ENCODE data around the gene RETREG2.

Gene RETREG2

GRCh38 chr2:219177552-219178376 lies at the start of gene RETREG2:
Gene RETREG2, plus strand, starts transcription at chr2:219178275. Its CDS starts 78 bp downstream, at chr2:219178353.
- DNase-seq (ENCODE audit: low read depth in 4 of 4, low spot score in 1 of 4), result peak; percentile 49 to 68 (median 56)

GRCh38 chr2:219128396-219128795 lies 49.7 kb upstream of the RETREG2 start:
- no peak for DNase-seq (ENCODE audit: low read depth in 4 of 4, low spot score in 1 of 4)

GRCh38 chr2:219129589-219129988 lies 48.5 kb upstream of the RETREG2 start:
- no peak for DNase-seq (ENCODE audit: low read depth in 4 of 4, low spot score in 1 of 4)

- DNase-seq (ENCODE audit: low read depth in 4 of 4, low spot score in 1 of 4), result no peak
Measured at GRCh38 chr2:219131327-219131726, 46.7 kb upstream of the RETREG2 start.

GRCh38 chr2:219131744-219132143 lies 46.3 kb upstream of the RETREG2 start:
- DNase-seq (ENCODE audit: low read depth in 4 of 4, low spot score in 1 of 4), result no peak

GRCh38 chr2:219133976-219134375 lies 44.1 kb upstream of the RETREG2 start:
- DNase-seq (ENCODE audit: low read depth in 4 of 4, low spot score in 1 of 4), result no peak

- DNase-seq (ENCODE audit: low read depth in 4 of 4, low spot score in 1 of 4), result no peak
Measured at GRCh38 chr2:219140722-219141121, 37.4 kb upstream of the RETREG2 start.

- DNase-seq (ENCODE audit: low read depth in 4 of 4, low spot score in 1 of 4), result no peak
Measured at GRCh38 chr2:219142329-219142728, 35.7 kb upstream of the RETREG2 start.

GRCh38 chr2:219149667-219150066 lies 28.4 kb upstream of the RETREG2 start:
- no peak for DNase-seq (ENCODE audit: low read depth in 4 of 4, low spot score in 1 of 4)

GRCh38 chr2:219155054-219155644 lies 22.9 kb upstream of the RETREG2 start:
- DNase-seq (ENCODE audit: low read depth in 4 of 4, low spot score in 1 of 4), result no peak

GRCh38 chr2:219157396-219157795 lies 20.7 kb upstream of the RETREG2 start:
- DNase-seq (ENCODE audit: low read depth in 4 of 4, low spot score in 1 of 4), result no peak

GRCh38 chr2:219158025-219158424 lies 20.1 kb upstream of the RETREG2 start:
- no peak for DNase-seq (ENCODE audit: low read depth in 4 of 4, low spot score in 1 of 4)

GRCh38 chr2:219158586-219158985 lies 19.5 kb upstream of the RETREG2 start:
- no peak for DNase-seq (ENCODE audit: low read depth in 4 of 4, low spot score in 1 of 4)

- DNase-seq (ENCODE audit: low read depth in 4 of 4, low spot score in 1 of 4), result no peak
Measured at GRCh38 chr2:219159771-219160185, 18.3 kb upstream of the RETREG2 start.

GRCh38 chr2:219160186-219161017 lies 17.7 kb upstream of the RETREG2 start, which contains the start of gene NHEJ1:
Gene NHEJ1, minus strand, starts transcription at chr2:219160815. Its CDS starts 2,453 bp downstream, at chr2:219158362.
- peak; percentile 79 to 95 (median 89) for DNase-seq (ENCODE audit: low read depth in 4 of 4, low spot score in 1 of 4)

- DNase-seq (ENCODE audit: low read depth in 4 of 4, low spot score in 1 of 4), result no peak
Measured at GRCh38 chr2:219161097-219161496, 17.0 kb upstream of the RETREG2 start.

GRCh38 chr2:219163156-219163555 lies 14.9 kb upstream of the RETREG2 start:
- DNase-seq (ENCODE audit: low read depth in 4 of 4, low spot score in 1 of 4), result no peak

- DNase-seq (ENCODE audit: low read depth in 4 of 4, low spot score in 1 of 4), result no peak
Measured at GRCh38 chr2:219165058-219165911, 12.8 kb upstream of the RETREG2 start.

GRCh38 chr2:219167997-219168396 lies 10.1 kb upstream of the RETREG2 start:
- DNase-seq (ENCODE audit: low read depth in 4 of 4, low spot score in 1 of 4), result no peak

GRCh38 chr2:219168526-219168925 lies 9.5 kb upstream of the RETREG2 start:
- no peak for DNase-seq (ENCODE audit: low read depth in 4 of 4, low spot score in 1 of 4)

- DNase-seq (ENCODE audit: low read depth in 4 of 4, low spot score in 1 of 4), result no peak
Measured at GRCh38 chr2:219168932-219169331, 9.1 kb upstream of the RETREG2 start.
